ENCODE data around the gene BHMT2.

Gene BHMT2

GRCh38 chr5:79032031-79032695 lies 37.4 kb upstream of the BHMT2 start:
- 95% methylated on average over 10 of the region's 10 CpGs for WGBS, 2 experiments
- Histone ChIP-seq H3K4me1 (ENCODE audit: control insufficient read depth, insufficient read depth, low read length) (no peaks in the 10 kb centered on the region), H3K4me3 (ENCODE audit: insufficient read depth, low read depth, low read length) (no peak overlapping the region), H3K36me3 (ENCODE audit: control insufficient read depth, insufficient read depth, low read length) (no peaks in the 10 kb centered on the region), H3K27ac (ENCODE audit: insufficient read depth, low read depth, low read length, poor library complexity, severe bottlenecking) (no peak overlapping the region), H3K9me3 (ENCODE audit: control insufficient read depth, low read length) (no peaks in the 10 kb centered on the region), H3K27me3 (ENCODE audit: control insufficient read depth, insufficient read depth, low read length, poor library complexity, severe bottlenecking) (no peaks in the 10 kb centered on the region)

- Histone ChIP-seq H3K36me3 (ENCODE audit: control insufficient read depth, insufficient read depth, low read length) (no peaks in the 10 kb centered on the region), H3K27me3 (ENCODE audit: control insufficient read depth, insufficient read depth, low read length, poor library complexity, severe bottlenecking) (no peaks in the 10 kb centered on the region), H3K4me3 (ENCODE audit: insufficient read depth, low read depth, low read length) (no peak overlapping the region), H3K27ac (ENCODE audit: insufficient read depth, low read depth, low read length, poor library complexity, severe bottlenecking) (no peak overlapping the region), H3K4me1 (ENCODE audit: control insufficient read depth, insufficient read depth, low read length) (no peaks in the 10 kb centered on the region), H3K9me3 (ENCODE audit: control insufficient read depth, low read length) (no peaks in the 10 kb centered on the region)
- WGBS, 2 experiments = 94 to 97% methylated on average over 5 of the region's 5 CpGs
Measured at GRCh38 chr5:79032782-79033181, 36.8 kb upstream of the BHMT2 start.

DNA sequence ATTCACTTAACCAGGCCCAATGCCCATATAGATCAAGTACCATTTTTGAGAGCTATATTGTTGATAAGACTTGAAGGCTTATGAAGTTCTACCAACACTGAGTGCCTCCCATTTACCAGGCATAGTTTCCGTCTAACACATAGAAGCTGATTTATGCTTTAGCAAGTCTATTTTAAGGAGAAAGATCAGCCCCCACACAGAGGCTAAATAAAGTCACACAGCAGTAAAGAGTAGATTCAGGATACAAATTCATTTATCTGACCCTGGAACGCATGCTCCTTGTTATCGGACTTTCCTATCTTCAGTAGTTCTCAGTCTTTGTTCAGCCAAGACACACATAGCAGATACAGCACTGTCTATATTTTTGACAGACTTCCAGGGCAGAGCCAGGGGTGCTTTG lies 34.3 kb upstream of the BHMT2 start:
- WGBS, 2 experiments = 97 to 98% methylated on average over 3 of the region's 3 CpGs
- no peaks in the 10 kb centered on the region for H3K4me1 ChIP-seq (ENCODE audit: control insufficient read depth, insufficient read depth, low read length)

GRCh38 chr5:79036769-79037168 lies 32.8 kb upstream of the BHMT2 start:
- WGBS, 2 experiments = 97 to 98% methylated on average over 2 of the region's 2 CpGs

More for the DNA sequence above, 34.3 kb upstream of the BHMT2 start:
- no peak overlapping the region for H3K27ac ChIP-seq (ENCODE audit: insufficient read depth, low read depth, low read length, poor library complexity, severe bottlenecking)
- no peak overlapping the region for H3K4me3 ChIP-seq (ENCODE audit: insufficient read depth, low read depth, low read length)
- H3K27me3 ChIP-seq (ENCODE audit: control insufficient read depth, insufficient read depth, low read length, poor library complexity, severe bottlenecking) = no peaks in the 10 kb centered on the region
- no peaks in the 10 kb centered on the region for H3K9me3 ChIP-seq (ENCODE audit: control insufficient read depth, low read length)
- H3K36me3 ChIP-seq (ENCODE audit: control insufficient read depth, insufficient read depth, low read length) = no peaks in the 10 kb centered on the region

GRCh38 chr5:79042188-79042587 lies 27.4 kb upstream of the BHMT2 start:
- 90 to 98% methylated on average over 3 of the region's 3 CpGs for WGBS, 2 experiments
- no peaks in the 10 kb centered on the region for H3K9me3 ChIP-seq (ENCODE audit: control insufficient read depth, low read length)
- H3K27ac ChIP-seq (ENCODE audit: insufficient read depth, low read depth, low read length, poor library complexity, severe bottlenecking) = no peak overlapping the region

More at GRCh38 chr5:79036769-79037168, 32.8 kb upstream of the BHMT2 start:
- Histone ChIP-seq H3K27ac (ENCODE audit: insufficient read depth, low read depth, low read length, poor library complexity, severe bottlenecking) (no peak overlapping the region), H3K27me3 (ENCODE audit: control insufficient read depth, insufficient read depth, low read length, poor library complexity, severe bottlenecking) (no peaks in the 10 kb centered on the region), H3K36me3 (ENCODE audit: control insufficient read depth, insufficient read depth, low read length) (no peaks in the 10 kb centered on the region), H3K9me3 (ENCODE audit: control insufficient read depth, low read length) (no peaks in the 10 kb centered on the region), H3K4me1 (ENCODE audit: control insufficient read depth, insufficient read depth, low read length) (no peaks in the 10 kb centered on the region), H3K4me3 (ENCODE audit: insufficient read depth, low read depth, low read length) (no peak overlapping the region)

DNA sequence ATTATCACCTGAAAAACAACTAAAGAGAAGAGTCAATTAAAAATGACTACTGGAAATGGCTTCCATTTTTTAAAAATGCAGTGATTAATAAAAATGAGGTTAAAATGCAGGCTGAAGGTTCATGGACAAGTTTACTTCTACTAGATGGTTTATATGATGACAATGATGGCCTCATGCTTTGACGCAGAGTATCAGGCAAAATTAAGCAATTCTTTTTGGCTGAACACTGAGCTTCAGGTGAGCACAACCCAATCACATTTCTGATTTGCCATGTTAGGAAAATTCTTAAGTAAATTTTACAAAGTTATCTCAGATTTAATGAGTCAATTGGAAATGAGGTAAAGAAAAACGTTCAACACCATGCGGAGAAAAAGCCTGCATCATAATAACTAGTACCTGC lies 22.4 kb upstream of the BHMT2 start:
- H3K27ac ChIP-seq (ENCODE audit: insufficient read depth, low read depth, low read length, poor library complexity, severe bottlenecking) = no peak overlapping the region
- no peaks in the 10 kb centered on the region for H3K36me3 ChIP-seq (ENCODE audit: control insufficient read depth, insufficient read depth, low read length)
- no peaks in the 10 kb centered on the region for H3K9me3 ChIP-seq (ENCODE audit: control insufficient read depth, low read length)
- 88 to 94% methylated on average over 3 of the region's 3 CpGs for WGBS, 2 experiments
- H3K4me1 ChIP-seq (ENCODE audit: control insufficient read depth, insufficient read depth, low read length) = no peaks in the 10 kb centered on the region
- H3K4me3 ChIP-seq (ENCODE audit: insufficient read depth, low read depth, low read length) = no peak overlapping the region
- no peaks in the 10 kb centered on the region for H3K27me3 ChIP-seq (ENCODE audit: control insufficient read depth, insufficient read depth, low read length, poor library complexity, severe bottlenecking)

More at GRCh38 chr5:79042188-79042587, 27.4 kb upstream of the BHMT2 start:
- Histone ChIP-seq H3K4me1 (ENCODE audit: control insufficient read depth, insufficient read depth, low read length) (no peaks in the 10 kb centered on the region), H3K4me3 (ENCODE audit: insufficient read depth, low read depth, low read length) (no peak overlapping the region), H3K27me3 (ENCODE audit: control insufficient read depth, insufficient read depth, low read length, poor library complexity, severe bottlenecking) (no peaks in the 10 kb centered on the region), H3K36me3 (ENCODE audit: control insufficient read depth, insufficient read depth, low read length) (no peaks in the 10 kb centered on the region)

DNA sequence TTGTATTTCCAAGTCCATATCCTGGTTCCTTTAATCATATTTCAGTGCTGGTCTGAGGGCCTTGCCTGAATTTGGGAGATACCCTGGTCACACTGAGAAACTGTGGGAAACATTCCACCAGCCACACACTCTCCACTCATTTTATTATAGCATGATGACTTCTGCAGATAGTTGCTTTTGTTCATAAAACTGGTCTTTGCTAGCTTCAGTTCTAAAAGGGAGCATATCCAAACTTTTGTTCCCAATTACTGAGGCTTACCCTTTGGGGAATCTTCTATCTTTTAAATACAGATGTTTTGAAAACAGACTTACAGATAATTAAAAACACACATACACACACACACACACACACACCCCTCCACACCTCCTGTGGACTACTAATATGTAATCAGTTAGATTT lies 21.1 kb upstream of the BHMT2 start:
- Histone ChIP-seq H3K27ac (ENCODE audit: insufficient read depth, low read depth, low read length, poor library complexity, severe bottlenecking) (no peak overlapping the region), H3K4me3 (ENCODE audit: insufficient read depth, low read depth, low read length) (no peak overlapping the region), H3K36me3 (ENCODE audit: control insufficient read depth, insufficient read depth, low read length) (no peaks in the 10 kb centered on the region), H3K9me3 (ENCODE audit: control insufficient read depth, low read length) (no peaks in the 10 kb centered on the region), H3K4me1 (ENCODE audit: control insufficient read depth, insufficient read depth, low read length) (no peaks in the 10 kb centered on the region), H3K27me3 (ENCODE audit: control insufficient read depth, insufficient read depth, low read length, poor library complexity, severe bottlenecking) (no peaks in the 10 kb centered on the region)

DNA sequence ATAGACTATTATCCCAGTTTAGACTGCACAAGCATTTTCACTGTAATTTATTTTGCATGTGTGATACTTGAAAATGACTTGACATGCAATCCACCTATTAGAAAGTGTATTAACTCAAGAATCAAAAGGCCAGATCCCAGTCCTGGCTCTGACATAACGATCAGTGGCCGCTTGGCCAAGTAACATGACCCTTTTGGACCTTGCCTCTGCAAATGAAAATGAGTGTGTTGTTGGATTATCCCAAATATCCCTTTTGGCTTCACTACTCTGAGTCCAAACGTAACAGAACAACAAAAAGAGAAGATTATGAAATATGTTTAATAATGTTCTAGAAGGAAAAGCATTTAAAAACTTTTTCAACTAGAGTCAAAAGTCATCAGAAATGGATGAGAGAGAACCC lies 19.1 kb upstream of the BHMT2 start:
- no peak overlapping the region for H3K27ac ChIP-seq (ENCODE audit: insufficient read depth, low read depth, low read length, poor library complexity, severe bottlenecking)
- H3K4me3 ChIP-seq (ENCODE audit: insufficient read depth, low read depth, low read length) = no peak overlapping the region
- H3K4me1 ChIP-seq (ENCODE audit: control insufficient read depth, insufficient read depth, low read length) = no peaks in the 10 kb centered on the region
- H3K9me3 ChIP-seq (ENCODE audit: control insufficient read depth, low read length) = no peaks in the 10 kb centered on the region
- H3K27me3 ChIP-seq (ENCODE audit: control insufficient read depth, insufficient read depth, low read length, poor library complexity, severe bottlenecking) = no peaks in the 10 kb centered on the region
- 94 to 100% methylated on average over 2 to 3 of the region's 3 CpGs for WGBS, 2 experiments
- H3K36me3 ChIP-seq (ENCODE audit: control insufficient read depth, insufficient read depth, low read length) = no peaks in the 10 kb centered on the region

GRCh38 chr5:79053321-79053720 lies 16.2 kb upstream of the BHMT2 start:
- H3K36me3 ChIP-seq (ENCODE audit: control insufficient read depth, insufficient read depth, low read length) = no peaks in the 10 kb centered on the region
- WGBS, 2 experiments = 94 to 100% methylated on average over 1 to 3 of the region's 4 CpGs

DNA sequence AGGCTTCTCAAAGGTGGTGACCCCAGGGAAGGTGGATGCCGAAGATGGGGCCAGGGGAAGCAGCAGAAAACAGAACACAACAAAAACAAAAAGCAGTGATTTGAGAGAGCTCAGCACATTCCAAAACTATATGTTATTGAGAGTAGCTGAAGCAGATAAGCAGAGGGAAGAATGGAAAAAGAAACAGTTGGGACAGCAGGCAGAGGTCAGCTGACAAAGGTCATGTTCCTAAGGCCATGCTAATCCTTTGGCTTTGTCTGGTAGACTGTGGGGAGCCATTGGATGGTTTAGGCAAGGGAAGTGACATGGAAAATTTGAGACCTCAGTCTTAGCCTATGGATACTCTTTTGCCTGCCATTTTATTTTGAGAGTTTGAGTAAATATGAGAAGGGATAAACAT lies 14.6 kb upstream of the BHMT2 start:
- WGBS, 2 experiments = 50 to 89% methylated on average over 1 of the region's 1 CpG
- H3K4me1 ChIP-seq (ENCODE audit: control insufficient read depth, insufficient read depth, low read length) = no peaks in the 10 kb centered on the region
- H3K4me3 ChIP-seq (ENCODE audit: insufficient read depth, low read depth, low read length) = no peak overlapping the region
- H3K27me3 ChIP-seq (ENCODE audit: control insufficient read depth, insufficient read depth, low read length, poor library complexity, severe bottlenecking) = no peaks in the 10 kb centered on the region
- no peaks in the 10 kb centered on the region for H3K36me3 ChIP-seq (ENCODE audit: control insufficient read depth, insufficient read depth, low read length)
- H3K9me3 ChIP-seq (ENCODE audit: control insufficient read depth, low read length) = no peaks in the 10 kb centered on the region
- H3K27ac ChIP-seq (ENCODE audit: insufficient read depth, low read depth, low read length, poor library complexity, severe bottlenecking) = peak overlapping the region; percentile 3

More at GRCh38 chr5:79053321-79053720, 16.2 kb upstream of the BHMT2 start:
- Histone ChIP-seq H3K9me3 (ENCODE audit: control insufficient read depth, low read length) (no peaks in the 10 kb centered on the region), H3K27me3 (ENCODE audit: control insufficient read depth, insufficient read depth, low read length, poor library complexity, severe bottlenecking) (no peaks in the 10 kb centered on the region), H3K4me1 (ENCODE audit: control insufficient read depth, insufficient read depth, low read length) (no peaks in the 10 kb centered on the region), H3K27ac (ENCODE audit: insufficient read depth, low read depth, low read length, poor library complexity, severe bottlenecking) (no peak overlapping the region), H3K4me3 (ENCODE audit: insufficient read depth, low read depth, low read length) (no peak overlapping the region)

DNA sequence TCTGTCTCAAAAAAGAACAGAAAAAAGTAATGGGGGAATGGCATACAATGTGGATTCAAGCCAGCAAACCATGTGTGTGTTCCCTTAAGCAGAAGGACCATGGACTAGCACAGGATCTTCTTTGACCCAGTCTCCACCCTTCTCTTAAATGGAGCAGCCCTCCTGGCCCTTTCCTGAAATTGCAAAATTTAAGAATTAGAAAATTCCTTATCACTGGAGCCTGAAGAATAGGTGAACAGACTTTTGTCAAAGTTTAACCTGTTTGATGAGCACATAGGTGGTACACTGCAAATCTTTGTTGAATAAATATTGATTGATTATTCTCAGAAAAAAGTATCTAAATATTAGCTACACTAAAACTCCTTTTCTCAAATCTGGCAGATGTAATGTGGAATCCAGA lies 12.7 kb upstream of the BHMT2 start:
- Histone ChIP-seq H3K4me3 (ENCODE audit: insufficient read depth, low read depth, low read length) (no peak overlapping the region), H3K27ac (ENCODE audit: insufficient read depth, low read depth, low read length, poor library complexity, severe bottlenecking) (no peak overlapping the region), H3K36me3 (ENCODE audit: control insufficient read depth, insufficient read depth, low read length) (no peaks in the 10 kb centered on the region), H3K4me1 (ENCODE audit: control insufficient read depth, insufficient read depth, low read length) (no peaks in the 10 kb centered on the region), H3K27me3 (ENCODE audit: control insufficient read depth, insufficient read depth, low read length, poor library complexity, severe bottlenecking) (no peaks in the 10 kb centered on the region), H3K9me3 (ENCODE audit: control insufficient read depth, low read length) (no peaks in the 10 kb centered on the region)
